WTC11 (cell line): ENCODE measurements around the gene TMED4.

Experiments used
- CTCF ChIP-seq: fragments of 200-600 bp; IDR thresholded peaks from 2 replicates; pipeline ENCODE4 v1.8.0; 2022; ENCODE audit warnings: antibody characterized with exemption
- NFE2L1 ChIP-seq: sonication (generic); formaldehyde crosslinking; IDR thresholded peaks from 2 replicates; pipeline ENCODE4 v1.8.1; 2023; ENCODE audit warnings: missing genetic modification reagents
- NR1H2 ChIP-seq: sonication (generic); formaldehyde crosslinking; IDR thresholded peaks from 2 replicates; pipeline ENCODE4 v1.9.0; 2021; ENCODE audit warnings: mild to moderate bottlenecking, moderate library complexity, missing genetic modification reagents
- USF2 ChIP-seq: sonication (generic); formaldehyde crosslinking; IDR thresholded peaks from 2 replicates; pipeline ENCODE4 v1.8.1; 2023; ENCODE audit warnings: mild to moderate bottlenecking, missing genetic modification reagents, moderate library complexity

GRCh38 chr7:44621750-44622103 is 39.7 kb upstream of the TMED4 start:
- no peak for TF ChIP-seq NFE2L1
- TF ChIP-seq CTCF: no peak
- no peak for TF ChIP-seq NR1H2 (CRISPR knock-in tag)
- no peak for TF ChIP-seq USF2 (CRISPR knock-in tag)
